CD4-positive, CD25-positive, alpha-beta regulatory T cell (primary cell): ENCODE data around the gene PARD3. TPM values are rescaled to one million over a fixed set of nuclear protein-coding genes. Genes with fewer than 3 reads are reported as not detected.

ENCODE experiments used
- ATAC-seq, 2 donors: fragments of 150-1000 bp; cut with Tn5 transposase; one replicate each; pipeline ENCODE4 v1.10.0; 2021; ENCODE audit warnings: low read depth in 2 of 2, moderate number of reproducible peaks in 2 of 2, moderate library complexity in 1 of 2
- DNase-seq, 3 donors: peaks; one replicate each; pipeline versions ENCODE4 v3.0.0 to v3.0.0-alpha.2; 2012 to 2022; ENCODE audit warnings: mixed read lengths in 1 of 3
- H3K27ac ChIP-seq: one replicate; pipeline ENCODE4 v1.7.0; 2013; ENCODE audit warnings: mild to moderate bottlenecking, low read length; ENCODE audit not compliant: insufficient read depth, poor library complexity, severe bottlenecking
- H3K27me3 ChIP-seq: one replicate; pipeline ENCODE4 v1.7.0; 2013; ENCODE audit warnings: low read length; ENCODE audit not compliant: control insufficient read depth, insufficient read depth
- H3K36me3 ChIP-seq: one replicate; pipeline ENCODE4 v1.7.0; 2013; ENCODE audit warnings: mild to moderate bottlenecking, low read length, moderate library complexity; ENCODE audit not compliant: control insufficient read depth, insufficient read depth
- H3K4me1 ChIP-seq: 2 replicates; pipeline ENCODE4 v1.7.0; 2013; ENCODE audit warnings: mild to moderate bottlenecking, low read length; ENCODE audit not compliant: insufficient read depth, control insufficient read depth, poor library complexity, severe bottlenecking
- H3K4me3 ChIP-seq: one replicate; pipeline ENCODE4 v1.7.0; 2013; ENCODE audit warnings: low read depth, mild to moderate bottlenecking, low read length, moderate library complexity
- H3K9me3 ChIP-seq, 2 experiments: 1 replicate in 1 of 2; 2 replicates in 1 of 2; pipeline ENCODE4 v1.7.0; 2013; ENCODE audit warnings: low read length in 2 of 2, mild to moderate bottlenecking in 1 of 2, moderate library complexity in 1 of 2; ENCODE audit not compliant: control insufficient read depth in 2 of 2
- H3K27ac Mint-ChIP-seq, 3 donors: one replicate each; pipeline ENCODE4 v1.8.0; 2020 to 2022; ENCODE audit warnings: mild to moderate bottlenecking in 3 of 3, mixed read lengths in 3 of 3, moderate library complexity in 2 of 3
- H3K27me3 Mint-ChIP-seq: one replicate; pipeline ENCODE4 v1.8.0; 2022; ENCODE audit warnings: mild to moderate bottlenecking, mixed read lengths
- H3K36me3 Mint-ChIP-seq: one replicate; pipeline ENCODE4 v1.8.0; 2020; ENCODE audit warnings: mixed read lengths
- H3K4me1 Mint-ChIP-seq, 4 donors: one replicate each; pipeline ENCODE4 v1.8.0; 2020 to 2022; ENCODE audit warnings: mixed read lengths in 4 of 4, mild to moderate bottlenecking in 1 of 4
- H3K4me3 Mint-ChIP-seq, 4 donors: one replicate each; pipeline ENCODE4 v1.8.0; 2020 to 2022; ENCODE audit warnings: mild to moderate bottlenecking in 4 of 4, mixed read lengths in 4 of 4, moderate library complexity in 3 of 4
- H3K9me3 Mint-ChIP-seq, 7 donors: one replicate each; pipeline ENCODE4 v1.8.0; 2020 to 2022; ENCODE audit warnings: mixed read lengths in 7 of 7, mild to moderate bottlenecking in 3 of 7, moderate library complexity in 2 of 7
- polyA plus RNA-seq, 4 donors: library from polyadenylated mRNA; unstranded; fragments of 300-500 nt; fragmentation: Illumina TruSeq; gene quantifications; one replicate each; pipeline ENCODE4 v1.2.3, GENCODE V29; 2021
- total RNA-seq: library from RNA; stranded (reverse); gene quantifications from one replicate; pipeline ENCODE4 v1.2.3, GENCODE V29; 2022

Gene PARD3
- total and polyA plus RNA-seq, 5 donors from 2014 or later: 0.08 to 0.79 TPM; not detected in 3

GRCh38 chr10:34423673-34424625 is 391.1 kb downstream of the PARD3 start:
- no peak overlapping the region for H3K4me3 ChIP-seq
- H3K9me3 Mint-ChIP-seq: peaks cover 0 to 4% (median 0%) of the 10 kb centered on the region in 7 donors
- DNase-seq: no peak

GRCh38 chr10:34420795-34421194 is 394.3 kb downstream of the PARD3 start:
- Mint-ChIP-seq H3K9me3 (peaks cover 0 to 4% (median 0%) of the 10 kb centered on the region in 7 donors), H3K4me1 (no peaks in the 10 kb centered on the region), H3K27ac (no peak overlapping the region), H3K36me3 (no peaks in the 10 kb centered on the region), H3K27me3 (no peaks in the 10 kb centered on the region), H3K4me3 (no peak overlapping the region)
- Histone ChIP-seq H3K9me3 (no peaks in the 10 kb centered on the region), H3K4me3 (no peak overlapping the region), H3K27me3 (no peaks in the 10 kb centered on the region), H3K36me3 (no peaks in the 10 kb centered on the region), H3K4me1 (no peaks in the 10 kb centered on the region), H3K27ac (no peak overlapping the region)
- DNase-seq: no peak
- ATAC-seq: no peak

More at GRCh38 chr10:34423673-34424625, 391.1 kb downstream of the PARD3 start:
- Histone ChIP-seq H3K27ac (no peak overlapping the region), H3K36me3 (no peaks in the 10 kb centered on the region), H3K4me1 (no peaks in the 10 kb centered on the region), H3K9me3 (no peaks in the 10 kb centered on the region), H3K27me3 (no peaks in the 10 kb centered on the region)
- no peaks in the 10 kb centered on the region for H3K4me1 Mint-ChIP-seq
- no peak overlapping the region for H3K4me3 Mint-ChIP-seq
- no peaks in the 10 kb centered on the region for H3K27me3 Mint-ChIP-seq
- no peaks in the 10 kb centered on the region for H3K36me3 Mint-ChIP-seq
- H3K27ac Mint-ChIP-seq: no peak overlapping the region
- no peak for ATAC-seq

DNA sequence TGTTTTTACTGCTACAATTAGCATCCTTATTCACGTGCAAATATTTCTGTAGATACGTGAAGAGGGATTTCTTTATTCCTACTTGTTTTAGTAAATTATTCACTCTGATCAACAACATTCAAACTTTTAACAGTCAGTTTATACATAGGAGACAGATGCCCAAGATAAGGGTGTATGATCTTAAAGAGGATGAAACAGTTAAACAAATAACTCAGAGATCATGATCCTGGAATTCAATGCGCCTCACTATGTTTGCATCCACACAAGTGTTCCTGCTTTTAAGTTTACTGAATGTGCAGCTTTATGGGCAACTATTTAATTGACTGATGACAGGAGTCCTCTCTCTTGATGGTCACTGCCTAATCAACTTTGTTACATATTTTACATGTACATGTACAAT is 394.8 kb downstream of the PARD3 start:
- Mint-ChIP-seq H3K4me1 (no peaks in the 10 kb centered on the region), H3K9me3 (peaks cover 0 to 4% (median 0%) of the 10 kb centered on the region in 7 donors), H3K27me3 (no peaks in the 10 kb centered on the region), H3K4me3 (no peak overlapping the region), H3K36me3 (no peaks in the 10 kb centered on the region), H3K27ac (no peak overlapping the region)
- no peak overlapping the region for H3K4me3 ChIP-seq
- DNase-seq (no peak), ATAC-seq (no peak)
- no peaks in the 10 kb centered on the region for H3K27me3 ChIP-seq
- H3K27ac ChIP-seq: no peak overlapping the region
- H3K4me1 ChIP-seq: no peaks in the 10 kb centered on the region
- no peaks in the 10 kb centered on the region for H3K36me3 ChIP-seq
- H3K9me3 ChIP-seq: no peaks in the 10 kb centered on the region

- no peaks in the 10 kb centered on the region for H3K36me3 Mint-ChIP-seq
- Histone ChIP-seq H3K36me3 (no peaks in the 10 kb centered on the region), H3K4me3 (no peak overlapping the region), H3K9me3 (no peaks in the 10 kb centered on the region), H3K27me3 (no peaks in the 10 kb centered on the region), H3K4me1 (no peaks in the 10 kb centered on the region), H3K27ac (no peak overlapping the region)
- no peaks in the 10 kb centered on the region for H3K9me3 Mint-ChIP-seq
- no peaks in the 10 kb centered on the region for H3K4me1 Mint-ChIP-seq
- no peak overlapping the region for H3K4me3 Mint-ChIP-seq
- no peak overlapping the region for H3K27ac Mint-ChIP-seq
- H3K27me3 Mint-ChIP-seq: peaks cover 5% of the 10 kb centered on the region
- no peak for ATAC-seq
- DNase-seq: no peak
Measured at GRCh38 chr10:34415039-34415438, 400.1 kb downstream of the PARD3 start.

DNA sequence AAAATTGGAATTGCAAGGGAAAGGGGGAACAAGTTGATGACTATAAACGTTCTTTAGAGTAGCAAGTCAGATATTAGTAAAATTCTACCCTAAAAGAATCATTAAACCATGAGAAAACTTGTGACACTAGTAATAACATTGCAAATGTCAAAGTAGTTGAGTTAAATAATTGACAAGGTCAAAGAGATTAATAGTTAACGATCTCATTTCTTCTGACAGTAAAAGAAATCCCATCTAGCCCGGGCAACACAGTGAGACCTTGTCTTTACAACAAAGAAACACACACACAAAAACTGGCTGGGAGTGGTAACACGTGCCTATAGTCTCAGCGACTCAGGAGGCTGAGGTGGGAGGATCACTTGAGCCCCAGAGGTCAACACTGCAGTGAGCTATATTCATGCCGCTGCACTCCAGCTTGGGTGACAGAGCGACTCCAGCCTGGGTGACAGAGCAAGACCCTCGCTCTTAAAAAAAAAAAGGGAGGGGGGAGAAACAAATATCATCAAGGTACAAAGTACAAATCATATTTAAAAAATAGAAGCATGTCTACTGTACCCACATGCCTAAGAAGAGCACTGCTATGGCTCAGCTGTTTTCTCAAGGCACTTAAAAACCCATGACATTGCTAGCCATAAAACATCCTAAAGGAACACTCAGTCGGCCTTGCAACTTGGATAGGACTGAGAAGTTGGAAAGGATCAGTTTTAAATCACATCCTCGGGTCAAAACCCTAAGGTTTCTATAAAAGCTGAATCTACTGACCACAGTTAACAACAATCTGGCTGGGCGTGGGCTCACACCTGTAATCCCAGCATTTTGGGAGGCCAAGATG is 401.1 kb downstream of the PARD3 start:
- peaks cover 5% of the 10 kb centered on the region for H3K27me3 Mint-ChIP-seq
- no peak overlapping the region for H3K27ac ChIP-seq
- H3K4me1 Mint-ChIP-seq: no peaks in the 10 kb centered on the region
- no peak overlapping the region for H3K27ac Mint-ChIP-seq
- no peak for ATAC-seq
- no peak for DNase-seq
- no peaks in the 10 kb centered on the region for H3K4me1 ChIP-seq
- H3K4me3 ChIP-seq: no peak overlapping the region
- H3K36me3 ChIP-seq: no peaks in the 10 kb centered on the region
- H3K9me3 ChIP-seq: no peaks in the 10 kb centered on the region
- no peaks in the 10 kb centered on the region for H3K27me3 ChIP-seq
- no peaks in the 10 kb centered on the region for H3K9me3 Mint-ChIP-seq
- no peak overlapping the region for H3K4me3 Mint-ChIP-seq
- H3K36me3 Mint-ChIP-seq: no peaks in the 10 kb centered on the region

- H3K27me3 ChIP-seq: no peaks in the 10 kb centered on the region
- DNase-seq (no peak), ATAC-seq (no peak)
- H3K4me3 ChIP-seq: no peak overlapping the region
- no peaks in the 10 kb centered on the region for H3K9me3 ChIP-seq
- H3K9me3 Mint-ChIP-seq: no peaks in the 10 kb centered on the region
- H3K27me3 Mint-ChIP-seq: peaks cover 5% of the 10 kb centered on the region
- H3K27ac Mint-ChIP-seq: no peak overlapping the region
- H3K27ac ChIP-seq: no peak overlapping the region
- no peaks in the 10 kb centered on the region for H3K4me1 ChIP-seq
- H3K4me1 Mint-ChIP-seq: no peaks in the 10 kb centered on the region
- no peaks in the 10 kb centered on the region for H3K36me3 Mint-ChIP-seq
- H3K36me3 ChIP-seq: no peaks in the 10 kb centered on the region
- H3K4me3 Mint-ChIP-seq: no peak overlapping the region
Measured at GRCh38 chr10:34413214-34413613, 401.9 kb downstream of the PARD3 start.

GRCh38 chr10:34408956-34409355 is 406.1 kb downstream of the PARD3 start:
- no peak overlapping the region for H3K4me3 ChIP-seq
- H3K36me3 Mint-ChIP-seq: no peaks in the 10 kb centered on the region
- no peak for ATAC-seq

More at GRCh38 chr10:34408956-34409355, 406.1 kb downstream of the PARD3 start:
- Histone ChIP-seq H3K9me3 (no peaks in the 10 kb centered on the region), H3K4me1 (no peaks in the 10 kb centered on the region), H3K36me3 (no peaks in the 10 kb centered on the region), H3K27me3 (peaks cover under 1% of the 10 kb centered on the region), H3K27ac (no peak overlapping the region)
- Mint-ChIP-seq H3K27ac (no peak overlapping the region), H3K27me3 (peaks cover 5% of the 10 kb centered on the region), H3K4me1 (no peaks in the 10 kb centered on the region), H3K9me3 (no peaks in the 10 kb centered on the region), H3K4me3 (no peak overlapping the region)
- DNase-seq: no peak
